Astrocyte of the hippocampus (primary cell): ENCODE measurements around the gene NNT.
A peak's percentile ranks its signal among the peaks of the same experiment; 100 is the strongest.
"Not testable (repeated sequence)": the region's sequence is repeated elsewhere in the genome, so short reads cannot be mapped to it uniquely, and the experiment has no call there.

Source experiments
- DNase-seq: peaks from one replicate; pipeline ENCODE4 v3.0.0; 2011; ENCODE audit warnings: low read depth, low spot score

The NNT gene

GRCh38 chr5:43704243-43704642, 101.3 kb downstream of the NNT start:
- no peak for DNase-seq

DNA sequence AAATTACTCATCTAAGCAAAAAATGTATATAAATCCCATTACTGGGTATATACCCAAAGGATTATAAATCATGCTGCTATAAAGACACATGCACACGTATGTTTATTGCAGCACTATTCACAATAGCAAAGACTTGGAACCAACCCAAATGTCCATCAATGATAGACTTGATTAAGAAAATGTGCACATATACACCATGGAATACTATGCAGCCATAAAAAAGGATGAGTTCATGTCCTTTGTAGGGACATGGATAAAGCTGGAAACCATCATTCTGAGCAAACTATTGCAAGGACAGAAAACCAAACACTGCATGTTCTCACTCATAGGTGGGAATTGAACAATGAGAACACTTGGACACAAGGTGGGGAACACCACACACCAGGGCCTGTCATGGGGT, 103.6 kb downstream of the NNT start:
- DNase-seq, result not testable (repeated sequence)

GRCh38 chr5:43711496-43711895, 108.5 kb downstream of the NNT start:
- peak; percentile 28 for DNase-seq

DNA sequence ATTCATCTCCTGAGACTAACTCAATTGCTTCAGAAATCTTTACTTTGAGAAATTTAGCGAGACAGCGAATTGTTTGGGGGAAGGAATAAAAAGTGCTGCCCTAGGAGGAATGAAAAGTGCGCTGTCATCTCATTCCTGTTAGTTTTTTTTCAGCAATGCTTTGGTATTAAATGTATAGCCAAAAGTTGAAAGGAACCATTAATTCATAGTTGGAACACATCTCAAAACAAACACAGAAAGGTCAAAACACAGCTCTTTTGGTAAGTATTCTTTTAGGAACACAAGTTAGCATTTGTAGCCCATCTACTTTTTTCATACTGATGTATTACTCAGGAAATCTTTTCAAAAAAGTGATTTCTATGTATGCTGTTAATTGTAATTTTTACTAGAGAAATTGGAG, 109.1 kb downstream of the NNT start:
- DNase-seq, result no peak

DNA sequence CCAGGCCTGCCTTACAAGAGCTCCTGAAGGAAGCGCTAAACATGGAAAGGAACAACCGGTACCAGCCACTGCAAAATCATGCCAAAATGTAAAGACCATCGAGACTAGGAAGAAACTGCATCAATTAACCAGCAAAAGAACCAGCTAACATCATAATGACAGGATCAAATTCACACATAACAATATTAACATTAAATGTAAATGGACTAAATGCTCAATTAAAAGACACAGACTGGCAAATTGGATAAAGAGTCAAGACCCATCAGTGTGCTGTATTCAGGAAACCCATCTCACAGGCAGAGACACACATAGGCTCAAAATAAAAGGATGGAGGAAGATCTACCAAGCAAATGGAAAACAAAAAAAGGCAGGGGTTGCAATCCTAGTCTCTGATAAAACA, 116.8 kb downstream of the NNT start:
- not testable (repeated sequence) for DNase-seq

DNA sequence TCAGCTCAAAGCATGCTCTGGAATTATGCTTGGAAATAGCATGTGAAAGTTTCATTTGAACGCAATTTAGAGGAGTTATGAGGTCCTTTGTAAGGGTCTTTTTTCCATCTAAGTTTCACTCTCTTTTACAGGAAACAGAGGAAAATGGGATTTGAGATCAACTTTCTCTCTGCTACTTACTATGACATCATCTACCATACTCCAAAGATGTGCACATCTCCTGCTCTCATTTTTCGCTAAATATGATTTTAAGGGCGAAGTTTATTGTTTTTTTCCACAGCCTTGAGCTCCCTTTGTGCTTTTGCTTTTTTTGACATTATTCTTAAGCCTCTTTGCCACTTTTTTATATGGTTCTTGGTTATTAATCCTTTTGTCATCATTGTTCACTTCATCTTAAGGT, 125.6 kb downstream of the NNT start:
- DNase-seq, result no peak

DNA sequence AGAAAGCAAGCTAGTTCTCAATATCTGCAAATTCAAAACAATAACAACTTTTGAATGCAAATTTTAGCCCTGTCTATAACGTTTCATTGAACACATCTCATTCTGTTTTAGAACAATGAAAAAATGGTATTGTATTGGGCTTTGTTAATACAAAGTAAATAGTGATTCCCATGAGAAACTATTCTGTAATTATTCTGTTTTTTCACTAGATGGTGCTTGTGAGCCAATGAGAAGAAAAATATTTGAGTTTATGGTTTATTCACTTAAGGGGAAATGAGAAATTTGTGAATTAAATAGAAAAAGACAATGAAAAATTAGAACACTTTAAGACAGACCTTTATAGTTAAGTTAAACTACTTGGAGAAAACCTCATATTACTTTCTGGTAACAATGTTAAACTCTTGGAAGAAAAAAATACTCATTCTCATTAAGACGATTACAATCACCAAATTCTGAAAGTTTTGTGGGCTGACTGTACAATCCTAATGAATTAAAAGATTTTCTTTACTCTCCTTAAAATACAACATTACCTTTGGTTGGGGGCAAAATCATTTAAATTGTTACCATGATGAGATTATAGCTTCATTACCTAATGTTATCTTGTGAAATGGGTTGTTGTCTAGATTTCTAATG, 127.0 kb downstream of the NNT start:
- peak; percentile 42 for DNase-seq

DNA sequence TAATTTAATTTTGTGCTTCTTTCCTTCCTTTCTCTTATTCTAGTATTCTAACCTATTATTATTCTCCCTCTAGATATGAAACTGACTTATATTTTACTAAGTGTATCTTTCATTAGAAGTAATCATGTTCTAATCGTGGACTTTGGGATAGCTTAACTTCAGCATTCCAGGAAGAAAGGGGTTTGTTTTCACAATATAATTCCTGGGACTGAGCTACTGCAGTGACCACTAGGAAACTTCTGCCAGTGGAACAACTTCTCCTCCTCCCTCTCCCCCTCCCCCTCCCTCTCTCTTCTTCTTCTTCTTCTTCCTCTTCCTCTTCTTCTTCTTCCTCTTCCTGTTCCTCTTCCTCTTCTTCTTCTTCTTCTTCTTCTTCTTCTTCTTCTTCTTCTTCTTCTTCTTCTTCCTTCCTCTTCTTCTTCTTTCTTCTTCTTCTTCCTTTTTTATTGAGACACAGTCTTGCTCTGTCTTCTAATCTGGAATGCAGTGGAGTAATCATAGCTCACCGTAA, 127.9 kb downstream of the NNT start:
- DNase-seq, result no peak

DNA sequence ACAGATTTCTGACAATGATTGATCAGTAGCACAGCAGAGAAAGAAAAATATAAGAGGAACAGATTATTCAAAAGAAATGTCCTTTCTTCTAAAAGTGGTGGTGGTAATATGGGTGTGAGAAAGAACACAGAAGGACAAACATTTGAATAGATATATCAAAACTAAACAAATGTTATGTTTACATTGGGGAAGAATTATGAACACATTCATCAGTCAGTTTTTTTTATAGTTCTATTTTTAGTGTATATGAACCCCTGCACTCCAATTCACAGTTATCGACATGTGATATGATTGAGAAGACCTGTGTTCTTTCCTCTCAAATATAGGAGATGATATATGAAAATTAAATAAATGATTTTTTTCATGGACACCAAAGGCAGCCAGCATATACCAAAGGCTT, 128.6 kb downstream of the NNT start:
- no peak for DNase-seq

- not testable (repeated sequence) for DNase-seq
Observed at GRCh38 chr5:43745923-43746548, 143.1 kb downstream of the NNT start.

DNA sequence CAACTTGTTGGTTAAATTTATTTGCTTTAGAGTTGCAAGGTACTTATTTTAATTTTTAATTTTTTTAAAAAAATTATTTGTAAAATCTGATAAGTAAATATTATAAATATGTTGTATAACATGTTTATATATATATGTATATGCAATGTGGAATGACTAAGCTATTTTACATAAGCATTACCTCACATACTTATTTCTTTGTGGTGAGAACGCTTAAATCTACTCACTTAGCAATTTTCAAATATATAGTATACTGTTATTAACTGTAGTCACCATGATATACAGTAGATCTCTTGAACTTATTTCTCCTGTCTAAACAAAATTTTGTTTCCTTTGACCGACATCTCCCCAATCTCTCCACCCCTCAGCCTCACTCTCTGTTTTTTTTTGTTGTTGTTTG, 147.8 kb downstream of the NNT start:
- no peak for DNase-seq

- no peak for DNase-seq
Observed at GRCh38 chr5:43753069-43753468, 150.1 kb downstream of the NNT start.
